Neural progenitor cell (in vitro differentiated cells): ENCODE measurements around the gene BTBD9. TPM values are rescaled to one million over a fixed set of nuclear protein-coding genes. Genes with fewer than 3 reads are reported as not detected.

Experiments used
- DNase-seq: peaks from one replicate; pipeline ENCODE4 v3.0.0-alpha.2; 2016; ENCODE audit warnings: low spot score
- H2AFZ ChIP-seq: fragments of 200-600 bp; sonication (generic); replicated peaks from 2 replicates; pipeline ENCODE4 v1.6.1; 2016; ENCODE audit warnings: antibody characterized with exemption
- H3F3A ChIP-seq: fragments of 200-600 bp; sonication (generic); 2 replicates; pipeline ENCODE4 v1.6.1; 2016; ENCODE audit warnings: antibody characterized with exemption, low read depth
- H3K27ac ChIP-seq: fragments of 200-600 bp; sonication (generic); 2 replicates; pipeline ENCODE4 v1.5.1; 2016; ENCODE audit warnings: mild to moderate bottlenecking
- H3K27me3 ChIP-seq: fragments of 200-600 bp; sonication (generic); 2 replicates; pipeline ENCODE4 v1.6.1; 2016; ENCODE audit warnings: mild to moderate bottlenecking, moderate library complexity
- H3K36me3 ChIP-seq: fragments of 200-600 bp; sonication (generic); 2 replicates; pipeline ENCODE4 v1.5.1; 2016
- H3K4me1 ChIP-seq: fragments of 200-600 bp; sonication (generic); 2 replicates; pipeline ENCODE4 v1.6.1; 2016; ENCODE audit warnings: mixed run types
- H3K4me2 ChIP-seq: fragments of 200-600 bp; sonication (generic); 2 replicates; pipeline ENCODE4 v1.6.1; 2016
- H3K4me3 ChIP-seq: fragments of 200-600 bp; sonication (generic); 2 replicates; pipeline ENCODE4 v1.5.1; 2016
- H3K79me2 ChIP-seq: fragments of 200-600 bp; sonication (generic); 2 replicates; pipeline ENCODE4 v1.6.1; 2016; ENCODE audit warnings: low read depth
- H3K9ac ChIP-seq: fragments of 200-600 bp; sonication (generic); 2 replicates; pipeline ENCODE4 v1.6.1; 2016
- H3K9me3 ChIP-seq: fragments of 200-600 bp; sonication (generic); 2 replicates; pipeline ENCODE4 v1.5.1; 2016; ENCODE audit warnings: low read depth
- H4K20me1 ChIP-seq: fragments of 200-600 bp; sonication (generic); 2 replicates; pipeline ENCODE4 v1.6.1; 2016; ENCODE audit warnings: low read depth
- H3K27ac Mint-ChIP-seq: 3 replicates; pipeline ENCODE4 v1.8.0; 2021; ENCODE audit warnings: mixed read lengths
- H3K27me3 Mint-ChIP-seq: 2 replicates; pipeline ENCODE4 v1.8.0; 2022; ENCODE audit warnings: low read depth, mild to moderate bottlenecking, inconsistent platforms, moderate library complexity, mixed read lengths; ENCODE audit not compliant: insufficient read depth
- H3K36me3 Mint-ChIP-seq: 3 replicates; pipeline ENCODE4 v1.8.0; 2021; ENCODE audit warnings: mixed read lengths
- H3K4me1 Mint-ChIP-seq: 3 replicates; pipeline ENCODE4 v1.8.0; 2021; ENCODE audit warnings: mixed read lengths
- H3K4me3 Mint-ChIP-seq: 3 replicates; pipeline ENCODE4 v1.8.0; 2021; ENCODE audit warnings: mild to moderate bottlenecking, moderate library complexity, mixed read lengths
- H3K9me3 Mint-ChIP-seq: 3 replicates; pipeline ENCODE4 v1.8.0; 2020; ENCODE audit warnings: mixed read lengths
- EZH2 ChIP-seq: fragments of 200-600 bp; sonication (generic); IDR thresholded peaks from 2 replicates; pipeline ENCODE4 v1.6.1; 2017; ENCODE audit warnings: antibody characterized with exemption, mild to moderate bottlenecking, moderate library complexity
- EZH2phosphoT487 ChIP-seq: fragments of 200-600 bp; sonication (generic); IDR thresholded peaks from 2 replicates; pipeline ENCODE4 v1.6.1; 2017; ENCODE audit warnings: antibody characterized with exemption
- total RNA-seq: library from RNA; depleted of rRNA; stranded (reverse); fragments of >200 nt; gene quantifications from 2 replicates; pipeline ENCODE4 v1.2.3, GENCODE V29; 2015; ENCODE audit warnings: low replicate concordance
- TF ChIP-seq, protein P1 (sequence below): fragments of 200-600 bp; sonication (generic); IDR thresholded peaks from 2 replicates; pipeline ENCODE4 v1.5.1; 2017; ENCODE audit warnings: antibody characterized with exemption, mild to moderate bottlenecking

The BTBD9 gene
- total RNA-seq, 1 donor from 2014 or later = 16.9 TPM

DNA sequence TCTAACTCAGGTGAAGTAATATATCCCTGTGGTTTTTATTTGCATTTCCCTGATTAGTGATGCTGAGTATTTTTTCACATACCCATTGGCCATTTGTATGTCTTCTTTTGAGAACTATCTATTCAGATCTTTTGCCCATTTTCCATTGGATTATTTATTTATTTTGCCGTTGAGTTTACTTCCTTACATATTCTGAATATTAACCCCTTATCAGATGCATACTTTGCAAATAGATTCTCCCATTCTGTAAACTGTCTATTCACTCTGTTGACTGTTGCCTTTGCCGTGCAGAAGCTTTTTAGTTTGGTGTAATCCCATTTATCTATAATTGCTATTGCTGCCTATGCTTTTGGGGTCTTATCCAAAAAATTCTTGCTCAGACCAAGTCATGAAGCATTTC lies 336.9 kb downstream of the BTBD9 start:
- no peaks in the 10 kb centered on the region for H3K4me1 ChIP-seq
- no peak for DNase-seq
- TF ChIP-seq EZH2 = no peak
- TF ChIP-seq, protein P1, sequence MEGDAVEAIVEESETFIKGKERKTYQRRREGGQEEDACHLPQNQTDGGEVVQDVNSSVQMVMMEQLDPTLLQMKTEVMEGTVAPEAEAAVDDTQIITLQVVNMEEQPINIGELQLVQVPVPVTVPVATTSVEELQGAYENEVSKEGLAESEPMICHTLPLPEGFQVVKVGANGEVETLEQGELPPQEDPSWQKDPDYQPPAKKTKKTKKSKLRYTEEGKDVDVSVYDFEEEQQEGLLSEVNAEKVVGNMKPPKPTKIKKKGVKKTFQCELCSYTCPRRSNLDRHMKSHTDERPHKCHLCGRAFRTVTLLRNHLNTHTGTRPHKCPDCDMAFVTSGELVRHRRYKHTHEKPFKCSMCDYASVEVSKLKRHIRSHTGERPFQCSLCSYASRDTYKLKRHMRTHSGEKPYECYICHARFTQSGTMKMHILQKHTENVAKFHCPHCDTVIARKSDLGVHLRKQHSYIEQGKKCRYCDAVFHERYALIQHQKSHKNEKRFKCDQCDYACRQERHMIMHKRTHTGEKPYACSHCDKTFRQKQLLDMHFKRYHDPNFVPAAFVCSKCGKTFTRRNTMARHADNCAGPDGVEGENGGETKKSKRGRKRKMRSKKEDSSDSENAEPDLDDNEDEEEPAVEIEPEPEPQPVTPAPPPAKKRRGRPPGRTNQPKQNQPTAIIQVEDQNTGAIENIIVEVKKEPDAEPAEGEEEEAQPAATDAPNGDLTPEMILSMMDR = no peak
- no peak for TF ChIP-seq EZH2phosphoT487
- H3K9me3 ChIP-seq = no peaks in the 10 kb centered on the region
- Mint-ChIP-seq H3K4me3 (no peak overlapping the region), H3K36me3 (no peaks in the 10 kb centered on the region), H3K27me3 (no peaks in the 10 kb centered on the region), H3K4me1 (no peaks in the 10 kb centered on the region), H3K9me3 (peaks cover 4% of the 10 kb centered on the region), H3K27ac (no peak overlapping the region)
- H2AFZ ChIP-seq = no peak overlapping the region
- H3K9ac ChIP-seq = no peak overlapping the region
- H3K27me3 ChIP-seq = no peaks in the 10 kb centered on the region
- no peaks in the 10 kb centered on the region for H3F3A ChIP-seq
- no peak overlapping the region for H3K27ac ChIP-seq
- no peaks in the 10 kb centered on the region for H3K36me3 ChIP-seq
- no peak overlapping the region for H3K4me2 ChIP-seq
- H3K79me2 ChIP-seq = no peaks in the 10 kb centered on the region
- H3K4me3 ChIP-seq = no peak overlapping the region
- H4K20me1 ChIP-seq = no peaks in the 10 kb centered on the region

DNA sequence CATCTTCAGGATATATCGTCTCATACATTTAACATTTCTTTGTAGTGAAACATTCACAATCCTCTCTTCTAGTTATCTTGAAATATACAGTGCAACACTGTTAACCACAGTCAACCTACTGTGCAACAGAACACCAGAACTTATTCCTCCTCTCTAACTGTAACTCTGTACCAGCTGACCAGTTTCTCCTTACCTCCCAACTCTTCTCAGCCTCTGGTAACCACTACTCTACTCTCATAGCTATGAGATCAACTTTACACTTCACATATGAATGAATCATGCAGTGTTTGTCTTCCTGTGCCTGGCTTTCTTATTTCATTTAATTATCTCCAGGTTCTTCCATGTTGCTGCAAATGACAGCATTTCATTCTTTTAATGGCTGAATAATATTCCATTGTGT lies 337.6 kb downstream of the BTBD9 start:
- H4K20me1 ChIP-seq = no peaks in the 10 kb centered on the region
- no peaks in the 10 kb centered on the region for H3K4me1 Mint-ChIP-seq

DNA sequence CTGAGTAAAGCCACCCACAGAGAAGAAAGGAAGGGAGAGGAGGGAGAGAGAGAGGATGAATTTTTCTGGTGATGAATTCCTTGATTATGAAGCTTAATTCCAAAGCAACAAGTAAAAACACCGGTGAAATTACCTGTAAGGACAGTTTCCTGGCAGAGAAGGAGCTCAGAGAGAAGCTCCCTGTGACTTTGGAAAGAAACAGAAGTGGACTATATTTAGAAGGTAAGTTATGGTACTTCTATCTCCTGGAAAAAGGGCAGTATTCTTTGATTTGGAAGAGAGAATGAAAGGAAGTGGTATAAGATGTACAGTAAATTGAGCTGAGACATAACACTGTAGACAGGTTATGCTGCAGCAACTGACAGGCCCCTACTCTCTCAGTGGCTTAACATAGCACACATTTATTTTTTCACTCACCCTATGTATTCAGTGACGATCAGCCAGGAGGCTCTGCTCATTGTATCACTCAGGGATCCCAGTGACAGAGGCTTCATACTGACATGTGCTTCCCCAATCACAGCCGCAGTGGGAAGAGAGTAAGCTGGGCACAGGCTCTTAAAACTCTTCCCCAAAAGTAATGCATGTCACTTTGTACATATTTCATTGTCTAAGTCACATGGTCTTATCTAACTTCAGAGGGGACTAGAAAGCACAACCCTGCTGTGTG lies 349.5 kb downstream of the BTBD9 start:
- peaks cover 2% of the 10 kb centered on the region for H3K27me3 Mint-ChIP-seq
- H3K4me2 ChIP-seq = peak overlapping the region; percentile 26
- peaks cover 22% of the 10 kb centered on the region for H3K4me1 Mint-ChIP-seq
- TF ChIP-seq EZH2 (no peak), EZH2phosphoT487 (no peak)
- TF ChIP-seq, protein P1 = no peak
- H3K36me3 Mint-ChIP-seq = peaks cover 7% of the 10 kb centered on the region
- no peaks in the 10 kb centered on the region for H3K79me2 ChIP-seq
- H3F3A ChIP-seq = peaks cover 6% of the 10 kb centered on the region
- no peak overlapping the region for H3K27ac ChIP-seq
- peak; percentile 23 for DNase-seq
- peaks cover 19% of the 10 kb centered on the region for H3K9me3 Mint-ChIP-seq
- no peak overlapping the region for H3K4me3 Mint-ChIP-seq
- H3K9ac ChIP-seq = no peak overlapping the region
- H3K9me3 ChIP-seq = no peaks in the 10 kb centered on the region
- H3K4me3 ChIP-seq = no peak overlapping the region
- H3K27me3 ChIP-seq = no peaks in the 10 kb centered on the region
- no peaks in the 10 kb centered on the region for H4K20me1 ChIP-seq
- no peak overlapping the region for H2AFZ ChIP-seq
- H3K4me1 ChIP-seq = peaks cover 11% of the 10 kb centered on the region
- no peaks in the 10 kb centered on the region for H3K36me3 ChIP-seq
- no peak overlapping the region for H3K27ac Mint-ChIP-seq

More for the DNA sequence above, 337.6 kb downstream of the BTBD9 start:
- Histone ChIP-seq H3K4me2 (no peak overlapping the region), H3K9ac (no peak overlapping the region), H3K9me3 (no peaks in the 10 kb centered on the region), H3K4me1 (no peaks in the 10 kb centered on the region), H2AFZ (no peak overlapping the region), H3K79me2 (no peaks in the 10 kb centered on the region), H3K27me3 (no peaks in the 10 kb centered on the region), H3K4me3 (no peak overlapping the region), H3K36me3 (no peaks in the 10 kb centered on the region), H3K27ac (no peak overlapping the region), H3F3A (no peaks in the 10 kb centered on the region)
- no peak for DNase-seq
- H3K27me3 Mint-ChIP-seq = no peaks in the 10 kb centered on the region
- no peak for TF ChIP-seq EZH2
- no peak for TF ChIP-seq EZH2phosphoT487
- TF ChIP-seq, protein P1 = no peak
- no peaks in the 10 kb centered on the region for H3K36me3 Mint-ChIP-seq
- no peak overlapping the region for H3K27ac Mint-ChIP-seq
- peaks cover 4% of the 10 kb centered on the region for H3K9me3 Mint-ChIP-seq
- H3K4me3 Mint-ChIP-seq = no peak overlapping the region
